HG02759 (cell line): ENCODE data around the gene USP43.

Source experiments
- ATAC-seq: cut with Tn5 transposase; IDR thresholded peaks from one replicate; pipeline ENCODE4 v1.9.1; 2021; ENCODE audit warnings: mild to moderate bottlenecking, moderate library complexity; ENCODE audit not compliant: unreplicated experiment

USP43 gene

DNA sequence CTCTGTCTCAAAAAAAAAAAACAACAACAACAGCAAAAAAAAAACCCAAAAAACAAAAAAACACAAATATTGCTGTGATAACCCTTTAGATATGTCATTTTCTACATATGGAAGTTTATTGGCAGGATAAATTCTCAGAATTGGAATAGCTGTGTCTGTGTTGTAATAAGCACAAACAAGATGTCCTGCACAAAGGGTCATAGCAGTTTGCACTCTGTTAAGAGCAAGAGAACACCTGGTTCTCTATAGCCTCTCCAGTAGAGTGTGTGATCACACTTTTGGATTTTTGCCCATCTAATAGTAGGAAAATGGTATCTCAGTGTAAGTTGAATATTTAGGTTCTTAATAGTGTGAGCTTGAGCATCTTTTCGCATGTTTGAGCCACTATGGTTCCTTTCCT, 60.4 kb downstream of the USP43 start:
- ATAC-seq = no peak

DNA sequence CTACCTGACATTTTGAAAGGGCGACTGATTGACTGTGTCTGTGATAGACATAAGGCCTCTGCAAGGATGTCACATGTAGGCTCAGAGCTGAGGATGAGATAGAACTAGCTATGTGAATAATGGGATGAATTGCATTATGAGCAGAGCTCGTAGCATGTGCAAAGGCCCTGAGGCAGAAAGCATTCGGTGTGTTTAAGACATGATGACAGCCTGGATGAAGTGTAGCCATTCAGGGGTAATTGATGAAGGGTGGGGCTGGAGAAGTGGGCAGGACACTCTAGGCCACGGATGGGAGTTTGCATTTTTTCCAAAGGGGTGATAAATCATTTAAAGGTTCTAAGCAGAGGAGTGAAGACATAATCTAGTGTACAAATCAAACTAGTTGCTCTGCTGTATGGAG, 62.6 kb downstream of the USP43 start:
- no peak for ATAC-seq

DNA sequence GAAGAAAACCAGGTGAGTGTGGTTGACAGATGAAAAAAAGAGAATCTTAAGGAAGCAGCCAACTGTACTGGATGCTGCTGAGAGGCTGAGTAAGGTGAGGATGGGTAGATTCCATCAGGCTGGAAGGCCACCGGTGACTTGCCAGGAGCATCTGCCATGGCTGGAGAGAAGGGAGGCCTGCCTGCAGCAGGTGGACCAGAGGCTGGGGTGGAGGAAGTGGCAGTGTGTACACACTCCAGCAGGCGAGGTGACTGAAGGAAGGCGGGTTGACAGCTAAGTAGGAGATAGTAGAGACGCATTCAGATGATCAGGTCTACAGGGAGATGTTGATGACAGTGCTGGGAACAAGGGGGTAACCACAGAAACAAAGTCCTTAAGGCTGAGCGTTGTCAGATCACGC, 69.5 kb downstream of the USP43 start:
- no peak for ATAC-seq

DNA sequence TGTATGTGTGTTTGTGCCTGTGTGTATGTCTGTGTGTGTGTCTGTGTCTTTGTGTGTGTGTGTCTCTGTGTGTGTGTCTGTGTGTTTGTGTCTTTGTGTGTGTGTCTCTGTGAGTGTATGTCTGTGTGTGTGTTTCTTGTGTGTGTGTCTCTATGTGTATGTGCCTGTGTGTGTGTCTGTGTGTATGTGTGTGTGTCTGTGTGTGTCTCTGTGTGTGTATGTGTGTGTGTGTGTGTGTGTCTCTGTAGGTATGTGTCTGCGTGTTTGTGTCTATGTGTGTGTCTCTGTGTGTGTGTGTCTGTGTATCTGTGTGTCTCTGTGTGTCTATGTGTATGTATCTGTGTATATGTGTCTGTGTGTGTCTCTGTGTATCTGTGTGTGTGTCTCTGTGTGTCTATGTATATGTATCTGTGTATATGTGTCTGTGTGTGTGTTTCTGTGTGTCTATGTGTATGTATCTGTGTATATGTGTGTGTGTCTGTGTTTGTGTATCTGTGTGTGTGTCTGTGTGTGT, 70.2 kb downstream of the USP43 start:
- no peak for ATAC-seq

DNA sequence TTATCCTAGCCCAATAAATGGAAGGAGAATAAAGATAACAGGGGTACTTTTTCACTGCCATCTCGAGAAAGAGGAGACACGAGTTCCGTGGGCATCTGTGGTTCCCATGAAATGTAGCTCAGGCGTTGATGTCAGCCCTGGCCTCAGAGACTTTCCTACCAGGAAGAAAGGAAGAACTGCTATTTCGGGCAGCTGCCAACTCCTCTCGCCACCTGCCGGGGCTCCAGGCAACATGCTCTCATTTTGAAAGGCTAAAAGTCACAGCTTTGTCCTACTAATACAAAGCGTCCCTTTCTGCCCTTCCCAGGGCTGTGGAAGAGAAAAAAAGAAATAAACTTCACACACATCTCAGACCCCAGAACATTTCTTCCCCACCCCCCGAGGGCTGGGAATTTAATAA, 80.3 kb downstream of the USP43 start:
- no peak for ATAC-seq

DNA sequence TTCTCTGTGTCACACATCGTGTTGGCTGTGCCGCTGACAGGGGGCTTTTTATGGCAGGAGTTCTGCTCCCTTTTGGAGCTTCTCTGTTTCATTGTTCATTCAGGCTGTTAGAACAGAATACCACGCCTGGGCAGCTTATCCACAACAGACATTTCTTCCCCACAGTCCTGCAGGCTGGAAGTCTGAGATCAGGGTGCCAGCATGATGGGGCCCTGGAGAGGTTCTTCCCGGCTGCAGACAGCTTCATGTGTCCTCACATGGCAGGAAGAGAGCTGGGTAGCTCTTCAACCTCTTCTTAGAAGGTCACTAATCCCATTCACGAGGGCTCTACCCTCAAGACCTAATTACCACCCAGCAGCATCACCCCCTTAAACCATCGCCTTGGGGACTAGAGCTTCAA, 81.0 kb downstream of the USP43 start:
- no peak for ATAC-seq

GRCh38 chr17:9728005-9728404, 82.7 kb downstream of the USP43 start:
- no peak for ATAC-seq

GRCh38 chr17:9728564-9728963, 83.2 kb downstream of the USP43 start:
- no peak for ATAC-seq

DNA sequence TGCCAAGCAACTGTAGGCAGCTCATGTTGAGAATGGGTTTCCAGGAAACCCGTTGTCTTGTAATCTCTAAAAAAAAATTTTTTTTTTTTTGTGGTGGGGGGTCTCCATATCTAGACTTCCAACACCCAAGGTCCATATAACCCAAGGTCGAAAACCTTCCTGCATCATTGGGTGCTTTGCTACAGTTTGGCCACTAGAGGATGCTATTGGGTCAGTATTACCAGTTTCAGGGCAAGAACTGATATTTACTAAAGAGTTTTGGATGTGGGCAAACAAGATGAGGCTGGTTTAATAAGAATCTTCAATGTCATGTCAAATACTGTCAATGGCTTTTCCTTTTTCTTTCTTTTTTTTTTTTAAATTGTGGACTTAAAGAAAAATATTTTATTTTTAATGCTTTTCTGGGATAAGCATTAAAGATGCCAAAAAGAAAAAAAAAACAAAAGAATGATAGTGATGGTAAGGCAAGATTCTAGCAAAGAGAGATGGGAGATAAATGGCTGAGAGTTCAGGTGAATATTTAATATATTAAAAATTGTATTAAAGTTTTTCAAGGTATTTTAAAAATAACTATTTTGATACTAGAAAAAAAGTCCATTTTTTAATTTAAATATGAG, 83.8 kb downstream of the USP43 start:
- no peak for ATAC-seq

GRCh38 chr17:9729735-9730420, 84.6 kb downstream of the USP43 start:
- no peak for ATAC-seq

DNA sequence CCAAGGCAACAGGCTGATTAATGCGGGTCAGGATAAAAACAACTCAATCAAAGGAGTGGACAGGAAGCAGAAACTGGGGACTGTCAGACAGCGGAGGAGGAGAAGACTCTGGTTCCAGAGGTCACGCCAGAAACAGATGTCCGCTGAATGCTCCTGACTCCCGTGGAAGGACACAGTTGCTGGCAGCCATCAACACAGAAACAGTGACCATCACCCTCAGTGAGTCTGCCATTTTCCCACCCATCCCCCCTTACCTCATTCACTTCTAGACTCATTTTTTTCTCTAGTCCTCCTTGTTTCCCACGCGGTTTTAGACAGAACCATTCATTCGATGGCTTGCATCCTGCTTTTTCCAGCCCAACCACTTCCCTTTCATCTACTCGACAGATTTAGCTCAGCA, 105.2 kb downstream of the USP43 start:
- no peak for ATAC-seq

- no peak for ATAC-seq
These were observed 109.8 kb downstream of the USP43 start for GRCh38 chr17:9755083-9755482.

DNA sequence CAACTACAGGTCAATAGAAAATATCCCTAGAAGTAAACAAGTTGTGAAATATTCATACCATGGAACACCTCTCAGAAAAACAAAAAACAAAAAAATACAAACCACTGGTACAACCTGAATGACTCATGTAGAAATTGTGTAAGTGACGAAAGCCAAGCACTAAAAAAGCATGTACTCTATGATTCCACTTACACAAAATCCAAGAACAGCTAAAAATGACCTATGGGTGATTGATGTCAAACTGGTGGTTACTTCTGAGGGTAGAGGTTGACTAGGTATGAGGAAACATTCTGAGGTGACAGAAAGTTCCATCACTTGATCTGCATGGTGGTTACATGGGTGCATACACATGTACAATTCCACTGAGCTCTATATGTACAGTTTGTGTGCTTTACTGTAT, 114.9 kb downstream of the USP43 start:
- ATAC-seq = no peak

DNA sequence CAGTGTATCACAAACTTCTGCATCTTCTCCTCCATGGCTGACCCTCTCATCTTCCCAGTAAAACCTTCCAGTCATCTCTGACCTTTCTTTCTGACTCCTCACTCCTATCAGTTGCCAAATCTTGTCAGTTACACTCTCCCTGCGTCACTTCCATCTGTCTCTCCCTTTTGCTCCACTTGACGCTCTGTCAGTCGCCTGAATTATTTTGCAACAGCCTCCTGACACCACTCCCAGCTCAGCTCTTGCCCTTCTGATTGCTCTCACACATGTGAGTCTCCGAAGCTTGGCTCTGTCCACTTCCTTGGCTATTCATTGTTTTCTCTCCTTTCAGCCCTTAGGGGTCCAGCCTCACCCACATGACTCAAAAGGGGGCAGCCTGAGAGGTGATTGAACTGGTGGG, 118.3 kb downstream of the USP43 start:
- no peak for ATAC-seq

- no peak for ATAC-seq
These were observed 120.0 kb downstream of the USP43 start for GRCh38 chr17:9765322-9765721.

- no peak for ATAC-seq
These were observed 121.7 kb downstream of the USP43 start for GRCh38 chr17:9766970-9767369.

- ATAC-seq = no peak
These were observed 122.2 kb downstream of the USP43 start for GRCh38 chr17:9767432-9767991.

- ATAC-seq = no peak
These were observed 123.1 kb downstream of the USP43 start for GRCh38 chr17:9768381-9768934.

DNA sequence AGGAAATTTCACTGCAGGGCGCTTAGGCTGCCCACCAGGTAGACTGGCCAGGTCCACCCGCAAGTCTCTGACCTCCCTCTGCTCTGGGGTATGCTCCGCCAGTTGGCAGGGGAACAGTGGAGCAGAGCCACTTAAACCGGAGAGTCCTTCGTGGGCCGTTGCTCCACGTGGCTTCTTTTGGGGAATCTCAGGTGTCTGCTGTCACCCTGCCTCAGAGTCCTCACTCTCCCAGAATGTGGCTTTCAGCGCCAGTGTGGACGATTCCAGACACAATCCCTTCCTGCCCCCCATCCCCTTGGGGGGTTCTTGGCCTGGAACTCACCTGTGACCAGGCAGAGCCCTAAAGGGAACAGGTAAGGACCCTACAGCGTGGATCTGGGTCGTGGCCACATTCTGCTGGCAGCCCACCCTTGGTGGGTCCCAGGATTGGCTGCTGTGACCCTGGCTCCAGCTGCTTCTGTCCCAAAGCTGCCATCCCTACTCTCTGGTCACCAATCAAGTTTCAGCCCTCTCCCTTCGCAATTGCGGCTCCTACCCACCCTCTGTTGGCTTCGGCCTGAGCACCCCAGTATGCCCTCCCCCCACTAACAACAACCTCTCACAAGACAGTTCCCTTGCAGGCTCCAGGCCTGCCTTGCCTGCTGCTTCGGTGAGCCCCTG, 123.8 kb downstream of the USP43 start:
- ATAC-seq = no peak

DNA sequence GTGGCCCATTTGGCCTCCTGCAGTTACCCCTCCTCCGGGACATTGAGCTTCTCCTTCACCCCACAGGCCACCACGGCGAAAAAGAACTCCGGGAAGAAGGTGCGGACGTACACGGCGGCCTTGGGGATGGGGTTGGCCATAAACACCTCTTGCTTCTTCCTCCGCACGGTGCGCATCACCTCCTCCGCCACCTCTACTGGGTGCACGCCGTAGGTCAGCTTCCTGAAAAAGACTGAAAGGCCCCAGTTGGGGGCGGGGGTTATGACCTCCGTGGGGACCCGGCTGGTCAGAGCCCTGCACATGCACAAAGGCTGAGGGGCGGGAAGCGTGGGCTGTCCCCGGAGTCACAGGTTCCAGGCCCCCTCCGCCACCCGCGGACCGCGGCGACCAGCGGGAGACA, 126.1 kb downstream of the USP43 start:
- ATAC-seq = no peak

GRCh38 chr17:9772658-9773057, 127.3 kb downstream of the USP43 start:
- ATAC-seq = no peak

GRCh38 chr17:9776911-9777310, 131.6 kb downstream of the USP43 start:
- ATAC-seq = no peak
